Astrocyte of the spinal cord (primary cell): ENCODE measurements around the gene CYP3A4.
"Not testable (repeated sequence)": the region's sequence is repeated elsewhere in the genome, so short reads cannot be mapped to it uniquely, and the experiment has no call there.

Experiments used
- DNase-seq: peaks from one replicate; pipeline ENCODE4 v3.0.0; 2011; ENCODE audit warnings: low read depth, low spot score
- H3K4me3 ChIP-seq: 2 replicates; pipeline ENCODE4 v1.5.1; 2011; ENCODE audit warnings: low read depth, mild to moderate bottlenecking, low read length, moderate library complexity
- in situ Hi-C: cut with HindIII; loops from 2 replicates; pipeline ENCODE4 v1.10.0; 2017; ENCODE audit warnings: low sequenced_read_pairs
- TF ChIP-seq, protein P1 (sequence below): IDR thresholded peaks from 2 replicates; pipeline ENCODE4 v1.5.1; 2012; ENCODE audit warnings: low read depth, mild to moderate bottlenecking, low read length, inconsistent platforms

CYP3A4 gene

DNA sequence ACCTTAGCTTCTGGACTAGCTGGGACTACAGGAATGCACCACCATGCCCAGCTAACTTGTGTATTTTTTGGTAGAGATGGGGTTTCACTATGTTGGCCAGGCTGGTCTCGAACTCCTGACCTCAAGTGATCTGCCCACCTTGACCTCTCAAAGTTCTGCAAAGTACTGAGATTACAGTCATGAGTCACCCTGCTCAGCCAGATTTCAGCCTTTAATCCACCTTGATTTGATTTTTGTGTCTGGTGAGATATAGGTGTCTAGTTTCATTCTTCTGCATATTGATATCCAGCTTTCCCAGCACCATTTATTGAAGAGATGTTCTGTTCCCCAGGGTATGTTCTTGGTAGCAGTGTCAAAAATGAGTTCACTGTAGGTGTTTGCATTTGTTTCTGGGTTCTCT, 28.9 kb downstream of the CYP3A4 start:
- no peak for DNase-seq
- TF ChIP-seq, protein P1, sequence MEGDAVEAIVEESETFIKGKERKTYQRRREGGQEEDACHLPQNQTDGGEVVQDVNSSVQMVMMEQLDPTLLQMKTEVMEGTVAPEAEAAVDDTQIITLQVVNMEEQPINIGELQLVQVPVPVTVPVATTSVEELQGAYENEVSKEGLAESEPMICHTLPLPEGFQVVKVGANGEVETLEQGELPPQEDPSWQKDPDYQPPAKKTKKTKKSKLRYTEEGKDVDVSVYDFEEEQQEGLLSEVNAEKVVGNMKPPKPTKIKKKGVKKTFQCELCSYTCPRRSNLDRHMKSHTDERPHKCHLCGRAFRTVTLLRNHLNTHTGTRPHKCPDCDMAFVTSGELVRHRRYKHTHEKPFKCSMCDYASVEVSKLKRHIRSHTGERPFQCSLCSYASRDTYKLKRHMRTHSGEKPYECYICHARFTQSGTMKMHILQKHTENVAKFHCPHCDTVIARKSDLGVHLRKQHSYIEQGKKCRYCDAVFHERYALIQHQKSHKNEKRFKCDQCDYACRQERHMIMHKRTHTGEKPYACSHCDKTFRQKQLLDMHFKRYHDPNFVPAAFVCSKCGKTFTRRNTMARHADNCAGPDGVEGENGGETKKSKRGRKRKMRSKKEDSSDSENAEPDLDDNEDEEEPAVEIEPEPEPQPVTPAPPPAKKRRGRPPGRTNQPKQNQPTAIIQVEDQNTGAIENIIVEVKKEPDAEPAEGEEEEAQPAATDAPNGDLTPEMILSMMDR: no peak
- H3K4me3 ChIP-seq: no peak overlapping the region
- in situ Hi-C loops: no loop called here

DNA sequence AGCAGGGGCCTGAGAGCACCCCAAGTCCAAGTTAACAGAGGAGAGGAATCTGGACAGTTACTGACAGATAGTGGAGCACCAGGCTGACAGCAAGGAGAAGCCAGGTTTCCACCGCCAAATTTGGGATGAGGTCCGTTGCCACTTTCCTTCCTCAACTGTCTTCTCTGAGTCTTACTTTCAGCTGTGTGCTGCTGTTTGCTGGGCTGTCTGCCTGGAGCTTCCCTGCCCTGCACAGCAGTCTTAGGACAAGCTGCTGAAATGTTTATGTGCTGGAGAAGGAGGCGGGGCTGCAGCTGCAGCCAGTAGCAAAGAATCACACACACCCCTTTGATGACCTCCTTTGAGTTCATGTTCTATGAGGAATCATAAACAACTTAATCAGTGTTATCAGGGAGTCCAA, 31.6 kb downstream of the CYP3A4 start:
- no peak overlapping the region for H3K4me3 ChIP-seq
- no peak for DNase-seq
- in situ Hi-C loops: no loop called here
- TF ChIP-seq, protein P1: no peak

DNA sequence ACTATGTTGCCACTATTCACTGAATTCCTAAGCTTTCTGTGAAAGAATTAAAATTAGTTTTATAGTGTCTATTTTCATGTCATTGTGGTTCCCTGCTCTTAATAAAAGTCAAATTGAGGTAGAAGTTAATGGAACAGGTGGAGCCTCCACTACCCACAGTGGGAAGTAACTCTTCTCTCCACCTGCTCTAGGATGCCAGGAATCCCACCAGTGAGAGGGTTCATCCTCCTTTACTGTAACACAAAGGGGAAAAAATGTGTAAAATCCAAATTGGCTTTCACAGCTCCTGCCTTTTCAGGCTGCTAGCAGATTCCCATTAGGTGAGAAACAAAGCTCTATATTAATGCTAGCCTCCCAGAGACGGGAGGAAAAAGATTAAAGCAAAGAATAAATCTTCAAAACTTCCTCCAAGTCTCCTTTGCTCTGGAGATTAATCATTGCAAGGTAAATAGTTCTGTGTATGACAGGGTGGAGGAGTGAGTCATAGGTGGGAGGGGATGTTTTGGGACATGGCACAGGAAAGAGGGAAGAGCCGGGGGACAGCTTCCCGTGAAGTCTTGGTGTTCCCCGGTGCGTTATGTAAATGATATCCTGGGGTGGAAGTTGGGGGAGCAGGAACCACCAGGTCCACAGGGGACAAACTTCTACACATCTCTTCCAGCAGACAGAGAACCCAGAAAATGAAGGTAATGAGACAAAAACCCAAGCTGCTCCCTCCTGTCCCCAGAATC, 32.5 kb downstream of the CYP3A4 start:
- in situ Hi-C loops, H3K4me3 ChIP-seq, DNase-seq: not testable (repeated sequence)

DNA sequence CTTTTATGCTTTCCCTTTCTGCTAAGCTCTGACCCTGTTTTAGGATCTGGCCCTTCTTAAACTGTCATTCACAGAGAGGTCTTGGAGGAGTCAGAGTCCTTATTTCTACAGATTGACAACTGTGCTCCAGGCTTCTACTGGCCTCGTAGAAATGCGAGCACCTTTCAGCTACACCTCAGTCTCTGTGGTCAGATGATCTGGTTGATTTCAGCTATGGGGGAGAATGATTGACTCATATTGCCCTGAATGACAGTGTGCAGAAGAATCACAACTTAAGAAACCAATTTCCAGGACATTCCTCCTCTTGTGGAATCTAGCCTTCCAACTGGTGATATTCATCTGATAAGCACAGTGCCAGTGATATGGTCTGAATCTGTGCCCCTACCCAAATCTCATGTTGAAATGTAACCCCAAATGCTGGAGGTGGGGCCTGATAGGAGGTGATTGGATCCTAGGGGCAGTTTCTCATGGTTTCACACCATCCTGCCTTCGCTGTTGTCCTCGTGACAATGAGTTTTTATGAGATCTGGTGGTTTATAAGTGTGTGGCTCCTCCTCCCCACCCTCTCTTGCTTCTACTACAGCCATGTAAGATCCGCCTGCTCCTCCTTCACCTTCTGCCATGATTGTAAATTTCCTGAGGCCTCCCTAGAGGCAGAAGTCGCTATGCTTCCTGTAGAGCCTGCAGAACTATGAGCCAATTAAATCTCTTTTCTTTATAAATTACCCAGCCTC, 35.0 kb downstream of the CYP3A4 start:
- TF ChIP-seq, protein P1: no peak
- DNase-seq: no peak
- H3K4me3 ChIP-seq: no peak overlapping the region
- in situ Hi-C loops: no loop called here

DNA sequence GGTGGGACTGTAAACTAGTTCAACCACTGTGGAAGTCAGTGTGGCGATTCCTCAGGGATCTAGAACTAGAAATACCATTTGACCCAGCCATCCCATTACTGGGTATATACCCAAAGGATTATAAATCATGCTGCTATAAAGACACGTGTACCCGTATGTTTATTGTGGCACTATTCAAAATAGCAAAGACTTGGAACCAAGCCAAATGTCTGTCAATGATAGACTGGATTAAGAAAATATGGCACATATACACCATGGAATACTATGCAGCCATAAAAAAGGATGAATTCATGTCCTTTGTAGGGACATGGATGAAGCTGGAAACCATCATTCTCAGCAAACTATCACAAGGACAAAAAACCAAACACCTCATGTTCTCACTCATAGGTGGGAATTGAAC, 37.1 kb downstream of the CYP3A4 start:
- DNase-seq, H3K4me3 ChIP-seq, in situ Hi-C loops: not testable (repeated sequence)

DNA sequence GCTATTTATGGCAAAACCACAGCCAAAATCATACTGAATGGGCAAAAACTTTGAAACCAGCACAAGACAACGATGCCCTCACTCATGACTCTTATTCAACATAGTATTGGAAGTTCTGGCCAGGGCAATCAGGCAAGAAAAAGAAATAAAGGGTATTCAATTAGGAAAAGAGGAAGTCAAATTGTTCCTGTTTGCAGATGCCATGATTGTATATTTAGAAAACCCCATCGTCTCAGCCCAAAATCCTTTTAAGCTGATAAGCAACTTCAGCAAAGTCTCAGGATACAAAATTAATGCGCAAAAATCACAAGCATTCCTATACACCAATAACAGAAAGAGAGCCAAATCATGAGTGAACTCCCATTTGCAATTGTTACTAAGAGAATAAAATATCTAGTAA, 38.6 kb downstream of the CYP3A4 start:
- H3K4me3 ChIP-seq, DNase-seq, in situ Hi-C loops: not testable (repeated sequence)

DNA sequence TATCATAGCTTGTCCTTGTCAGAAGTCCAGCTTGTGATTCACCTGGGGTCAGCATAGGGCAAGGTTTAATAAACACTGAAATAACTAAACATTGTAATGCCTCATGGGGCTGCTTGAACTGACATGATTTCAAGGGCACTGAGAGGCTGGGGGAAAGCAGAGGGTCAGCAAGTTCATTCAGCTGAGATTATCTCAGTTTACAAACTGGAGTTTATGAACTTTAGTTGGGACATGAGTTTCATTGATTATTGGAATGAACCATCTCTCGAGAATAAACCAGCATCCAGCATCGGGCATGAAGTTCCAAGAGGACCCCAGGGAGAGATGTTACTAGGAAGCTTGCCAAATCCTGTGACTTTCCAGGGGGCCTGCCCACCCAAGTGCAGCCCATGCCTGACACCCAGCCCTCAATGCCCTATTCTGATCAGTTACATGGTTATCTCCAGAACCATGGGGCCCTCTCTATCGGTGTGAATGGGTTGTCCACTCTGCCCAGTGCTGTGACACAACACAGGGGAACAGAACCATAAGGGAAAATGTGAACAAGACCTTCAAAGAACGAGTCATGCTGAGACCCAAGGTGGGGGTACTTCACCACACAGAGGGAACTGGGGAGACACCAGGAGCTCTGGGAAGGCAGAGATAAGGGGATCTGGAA, 41.1 kb downstream of the CYP3A4 start:
- H3K4me3 ChIP-seq: no peak overlapping the region
- in situ Hi-C loops: no loop called here
- DNase-seq: no peak
- TF ChIP-seq, protein P1: no peak

DNA sequence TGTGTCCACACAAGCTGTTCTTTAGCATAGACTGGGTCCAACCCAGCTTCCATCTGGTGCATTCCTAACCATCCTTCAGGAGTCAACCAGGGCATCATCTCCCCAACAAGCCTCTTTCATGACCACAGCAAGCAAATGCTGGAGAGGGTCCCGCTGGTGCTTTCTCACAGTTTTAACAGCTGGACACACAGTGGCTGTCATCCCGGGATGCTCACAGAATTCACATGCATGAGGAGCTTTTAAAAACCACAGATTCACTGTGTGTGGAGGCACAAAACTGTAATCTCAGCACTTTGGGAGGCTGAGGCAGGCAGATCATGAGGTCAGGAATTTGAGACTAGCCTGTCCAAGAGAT, 42.6 kb downstream of the CYP3A4 start:
- TF ChIP-seq, protein P1: no peak
- in situ Hi-C loops: no loop called here
- no peak overlapping the region for H3K4me3 ChIP-seq
- no peak for DNase-seq
